Measurements from ENCODE around the gene SIPA1L3.

The SIPA1L3 gene

DNA sequence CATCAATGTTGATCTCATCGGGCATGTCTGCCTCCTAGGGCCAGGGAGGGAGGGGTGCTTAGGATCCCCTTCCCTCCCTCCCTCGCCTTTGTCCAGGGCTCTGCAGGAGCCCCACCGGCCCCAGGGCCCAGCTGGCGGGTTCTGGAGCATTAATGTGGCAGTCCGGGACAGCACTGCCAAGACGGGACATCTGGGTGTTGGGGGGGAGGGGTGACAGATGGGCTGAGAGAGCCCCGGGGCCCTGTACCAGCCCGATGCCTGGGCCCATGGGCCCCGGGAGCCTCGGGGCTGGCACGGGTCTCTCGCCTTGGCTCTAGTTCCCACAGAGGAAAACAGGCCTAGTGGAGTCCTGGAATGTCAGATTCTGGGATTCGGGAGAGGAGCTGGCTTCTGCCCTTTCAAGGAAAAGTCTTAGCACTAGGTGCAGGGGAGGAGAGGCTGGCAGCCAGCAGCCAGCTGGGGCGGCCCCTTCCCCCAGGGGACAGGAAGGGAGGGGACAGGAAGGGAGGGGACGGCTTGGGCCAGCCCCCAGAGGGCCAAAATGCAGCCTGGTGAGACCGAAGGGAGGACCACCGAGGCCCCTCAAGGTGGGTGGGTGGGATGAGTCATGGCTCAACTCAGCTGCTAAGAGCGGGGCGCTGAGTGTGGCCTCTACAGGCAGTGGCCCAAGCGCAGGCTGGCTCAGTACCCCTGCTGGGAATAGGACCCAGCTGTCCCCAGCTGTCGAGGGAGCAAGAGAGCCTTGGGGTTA, 346.1 kb downstream of the SIPA1L3 start:
- no peak for DNase-seq

DNA sequence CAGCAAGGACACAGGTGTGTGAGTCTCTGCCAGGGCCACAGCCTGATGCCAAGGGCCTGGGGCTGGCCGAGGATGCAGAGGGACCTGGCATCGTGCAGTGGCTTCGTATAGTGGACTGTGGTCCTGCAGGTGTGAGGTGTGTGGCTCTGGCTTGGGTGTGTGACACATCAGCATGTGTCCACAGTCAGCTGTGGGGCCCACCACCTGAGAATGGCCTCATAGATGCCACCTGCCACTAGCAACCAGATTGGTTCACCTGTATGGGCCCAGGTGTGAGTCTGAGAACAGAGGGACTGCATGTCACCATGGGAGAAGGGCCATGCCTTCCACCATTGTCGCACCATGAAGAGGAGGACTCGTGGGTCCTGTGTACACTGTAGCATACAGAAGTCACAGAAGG, 346.8 kb downstream of the SIPA1L3 start:
- no peak for DNase-seq

DNA sequence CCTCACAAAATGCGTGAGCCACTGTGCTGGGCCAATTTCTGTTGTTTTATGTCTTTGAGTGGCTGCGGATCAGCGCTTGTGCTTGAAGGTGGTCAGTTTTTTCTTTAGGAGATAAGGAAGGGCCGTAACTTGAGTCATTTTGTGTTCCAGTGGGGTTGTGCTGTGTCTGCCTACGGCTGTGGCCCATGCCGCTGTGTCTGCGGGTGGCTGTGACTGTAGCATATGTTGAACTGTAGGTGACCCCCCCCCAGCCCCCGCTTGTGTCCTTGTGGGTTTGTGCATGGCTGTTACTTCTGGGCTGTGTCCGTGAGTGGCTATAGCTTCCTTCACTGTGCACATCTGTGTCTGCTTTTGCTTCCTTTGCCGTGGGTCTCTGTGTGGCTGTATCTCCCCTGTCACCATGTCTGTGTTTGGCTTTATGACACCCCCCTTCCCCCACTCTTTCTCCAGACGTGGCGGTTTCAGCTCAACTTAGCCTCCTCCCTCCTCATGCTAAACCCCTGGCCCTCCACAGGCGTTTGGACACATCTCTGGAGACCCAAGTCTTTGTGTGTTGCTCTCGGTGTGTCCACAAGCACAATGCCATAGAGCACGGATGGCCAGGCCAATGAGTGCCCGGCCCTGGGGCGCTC, 348.5 kb downstream of the SIPA1L3 start:
- no peak for DNase-seq
